ENCODE data around the gene PAK6.

The PAK6 gene

GRCh38 chr15:40293905-40294895, 55.3 kb downstream of the PAK6 start:
- DNase-seq, result no peak

- DNase-seq, result no peak
Observed at GRCh38 chr15:40295297-40295696, 56.4 kb downstream of the PAK6 start.

GRCh38 chr15:40295877-40296560, 57.2 kb downstream of the PAK6 start:
- no peak for DNase-seq

GRCh38 chr15:40296561-40297230, 57.8 kb downstream of the PAK6 start:
- no peak for DNase-seq

- DNase-seq, result no peak
Observed at GRCh38 chr15:40297356-40297755, 58.5 kb downstream of the PAK6 start.

- DNase-seq, result no peak
Observed at GRCh38 chr15:40298216-40298935, 59.5 kb downstream of the PAK6 start.

- DNase-seq, result no peak
Observed at GRCh38 chr15:40300367-40300766, 61.5 kb downstream of the PAK6 start.

GRCh38 chr15:40300771-40301170, 61.9 kb downstream of the PAK6 start:
- DNase-seq, result no peak

GRCh38 chr15:40301467-40302179, 62.8 kb downstream of the PAK6 start:
- DNase-seq, result no peak

GRCh38 chr15:40302288-40302886, 63.5 kb downstream of the PAK6 start:
- no peak for DNase-seq

GRCh38 chr15:40302981-40303380, 64.1 kb downstream of the PAK6 start:
- no peak for DNase-seq

- no peak for DNase-seq
Observed at GRCh38 chr15:40303576-40303975, 64.7 kb downstream of the PAK6 start.

GRCh38 chr15:40305281-40305680, 66.4 kb downstream of the PAK6 start:
- DNase-seq, result no peak

- no peak for DNase-seq
Observed at GRCh38 chr15:40306371-40306770, 67.5 kb downstream of the PAK6 start.

- no peak for DNase-seq
Observed at GRCh38 chr15:40306908-40307307, 68.0 kb downstream of the PAK6 start.

- DNase-seq, result no peak
Observed at GRCh38 chr15:40307421-40308211, 68.8 kb downstream of the PAK6 start, which contains the start of gene PLCB2. PLCB2 (minus strand) TSS chr15:40307935; CDS start chr15:40307672, 263 bp downstream.

- no peak for DNase-seq
Observed at GRCh38 chr15:40309344-40309862, 70.5 kb downstream of the PAK6 start.

GRCh38 chr15:40310001-40310959, 71.4 kb downstream of the PAK6 start:
- no peak for DNase-seq

- DNase-seq, result no peak
Observed at GRCh38 chr15:40310993-40311392, 72.1 kb downstream of the PAK6 start.

All from NCI-H2107 (cell line).